Stimulated activated CD4-positive, alpha-beta T cell treated with anti-CD3 and anti-CD28 coated beads, Interleukin-15, amount 100 ng/mL, for 1 hour (primary cell): Measurements from ENCODE around the gene GLYATL1.

Experiments
- DNase-seq, 2 donors: peaks; one replicate each; pipeline ENCODE4 v3.0.0-alpha.2; 2020; ENCODE audit warnings: low read depth in 1 of 2, low spot score in 1 of 2

Gene GLYATL1

GRCh38 chr11:58926251-58926650 lies 13.0 kb upstream of the GLYATL1 start:
- no peak for DNase-seq

- DNase-seq, result no peak
These were observed 12.6 kb upstream of the GLYATL1 start for GRCh38 chr11:58926695-58927094.

- no peak for DNase-seq
These were observed 11.7 kb upstream of the GLYATL1 start for GRCh38 chr11:58927393-58928106.

GRCh38 chr11:58928107-58928499 lies 11.2 kb upstream of the GLYATL1 start:
- no peak for DNase-seq

GRCh38 chr11:58928691-58929090 lies 10.6 kb upstream of the GLYATL1 start:
- no peak for DNase-seq

- no peak for DNase-seq
These were observed 8.4 kb upstream of the GLYATL1 start for GRCh38 chr11:58930926-58931325.

GRCh38 chr11:58933661-58934060 lies 5.6 kb upstream of the GLYATL1 start:
- no peak for DNase-seq

GRCh38 chr11:58934945-58935513 lies 4.3 kb upstream of the GLYATL1 start:
- no peak for DNase-seq

GRCh38 chr11:58938398-58938797 lies 890 bp upstream of the GLYATL1 start:
- no peak for DNase-seq

GRCh38 chr11:58940028-58940427 lies 740 bp downstream of the GLYATL1 start:
- no peak for DNase-seq

- DNase-seq, result no peak
These were observed 2.5 kb downstream of the GLYATL1 start for GRCh38 chr11:58941838-58942237.

GRCh38 chr11:58945663-58946062 lies 6.4 kb downstream of the GLYATL1 start:
- no peak for DNase-seq

- DNase-seq, result no peak
These were observed 9.9 kb downstream of the GLYATL1 start for GRCh38 chr11:58949184-58949583.

GRCh38 chr11:58957922-58958321 lies 18.6 kb downstream of the GLYATL1 start:
- DNase-seq, result no peak

- DNase-seq, result no peak
These were observed 19.2 kb downstream of the GLYATL1 start for GRCh38 chr11:58958500-58958899.

GRCh38 chr11:58963551-58964104 lies 24.3 kb downstream of the GLYATL1 start:
- no peak for DNase-seq

GRCh38 chr11:58965246-58965985 lies 26.1 kb downstream of the GLYATL1 start:
- no peak for DNase-seq

GRCh38 chr11:58968251-58968711 lies 29.0 kb downstream of the GLYATL1 start:
- no peak for DNase-seq

- no peak for DNase-seq
These were observed 38.2 kb downstream of the GLYATL1 start for GRCh38 chr11:58977470-58977869.

GRCh38 chr11:58979222-58979621 lies 39.9 kb downstream of the GLYATL1 start:
- no peak for DNase-seq

GRCh38 chr11:58980159-58980843 lies 41.0 kb downstream of the GLYATL1 start:
- DNase-seq, result no peak
